AG04450 (cell line): Measurements from ENCODE around the gene PTMA. TPM values are rescaled to one million over a fixed set of nuclear protein-coding genes. Genes with fewer than 3 reads are reported as not detected.

Experiments used
- CTCF ChIA-PET: fragments of 300-600, 350-600 bp; formaldehyde crosslinking; extraction: SDS; loops from one replicate; lab custom pipeline; 2022; ENCODE audit warnings: antibody characterized with exemption, inconsistent platforms; lab: Charles Lee
- POLR2A ChIA-PET: fragments of 350-600 bp; formaldehyde crosslinking; extraction: SDS; loops from one replicate; lab custom pipeline; 2021; ENCODE audit warnings: antibody characterized with exemption, inconsistent platforms; lab: Yijun Ruan, JAX
- DNase-seq: peaks from one replicate; pipeline ENCODE4 v3.0.0-alpha.2; 2011; ENCODE audit warnings: low read depth, low spot score
- H3K27ac ChIP-seq: one replicate; pipeline ENCODE4 v1.5.1; 2012; ENCODE audit warnings: low read depth, low read length, control low read depth
- H3K27me3 ChIP-seq: one replicate; pipeline ENCODE4 v1.6.0; 2012; ENCODE audit warnings: low read length; ENCODE audit not compliant: control insufficient read depth, insufficient read depth
- H3K4me3 ChIP-seq: 2 replicates; pipeline ENCODE4 v1.5.1; 2011; ENCODE audit warnings: mild to moderate bottlenecking, low read depth, low read length, control low read depth
- H3K9me3 ChIP-seq: 2 replicates; pipeline ENCODE4 v1.5.1; 2012; ENCODE audit warnings: low read length; ENCODE audit not compliant: control insufficient read depth, insufficient read depth
- CTCF ChIP-seq: IDR thresholded peaks from 2 replicates; pipeline ENCODE4 v1.5.1; 2011; ENCODE audit warnings: low read depth, low read length, control low read depth, inconsistent platforms
- polyA plus RNA-seq: library from polyadenylated mRNA; depleted of rRNA; stranded (reverse); fragments of >200 nt; gene quantifications from 2 replicates; pipeline ENCODE4 v1.2.3, GENCODE V29; 2011

Gene PTMA
- polyA plus RNA-seq, 1 experiment, result 681 TPM

- peak; percentile 95 for DNase-seq
- ChIA-PET POLR2A (interaction anchor here (0.6 to 1.2 kb wide), 3 partner anchors 46 to 198 kb away, joined by 3 to 5 read pairs (median 3); partner anchors contain the start of genes NCL and PTMA), CTCF (interaction anchor here (1.0 kb wide), 1 partner anchor 13 kb away, joined by 4 read pairs; no protein-coding TSS in a partner anchor)
- Histone ChIP-seq H3K27me3 (no peaks in the 10 kb centered on the region), H3K4me3 (peak overlapping the region; percentile 46), H3K27ac (peak overlapping the region; percentile 61), H3K9me3 (peaks cover 11% of the 10 kb centered on the region)
- no peak for TF ChIP-seq CTCF
Measured at GRCh38 chr2:231662028-231662810, 46.1 kb upstream of the PTMA start.

GRCh38 chr2:231662811-231663457 is 45.4 kb upstream of the PTMA start:
- H3K27ac ChIP-seq, result no peak overlapping the region
- H3K27me3 ChIP-seq, result no peaks in the 10 kb centered on the region
- no peak for DNase-seq
- no peak for TF ChIP-seq CTCF
- ChIA-PET POLR2A (interaction anchor here (0.6 to 1.2 kb wide), 2 partner anchors 45 to 198 kb away, joined by 3 to 5 read pairs; partner anchors contain the start of genes NCL and PTMA), CTCF (interaction anchor here (0.6 to 1.1 kb wide), 3 partner anchors 12 to 52 kb away, joined by 3 to 4 read pairs (median 4); no protein-coding TSS in a partner anchor)
- peaks cover 11% of the 10 kb centered on the region for H3K9me3 ChIP-seq
- peak overlapping the region; percentile 46 for H3K4me3 ChIP-seq

- no peak for DNase-seq
- ChIA-PET CTCF (interaction anchor here (0.6 to 1.1 kb wide), 2 partner anchors 43 to 51 kb away, joined by 3 to 4 read pairs; no protein-coding TSS in a partner anchor), POLR2A (interaction anchor here (1.2 kb wide), 1 partner anchor 199 kb away, joined by 3 read pairs; the partner anchor contains the start of gene NCL)
- no peaks in the 10 kb centered on the region for H3K27me3 ChIP-seq
- TF ChIP-seq CTCF, result no peak
- H3K9me3 ChIP-seq, result peaks cover 11% of the 10 kb centered on the region
- no peak overlapping the region for H3K27ac ChIP-seq
- no peak overlapping the region for H3K4me3 ChIP-seq
Measured at GRCh38 chr2:231663458-231664212, 44.7 kb upstream of the PTMA start.

GRCh38 chr2:231664727-231665126 is 43.6 kb upstream of the PTMA start:
- TF ChIP-seq CTCF, result no peak
- CTCF ChIA-PET, result interaction anchor here (5.6 kb wide), 1 partner anchor 11 kb away, joined by 74 read pairs; no protein-coding TSS in a partner anchor
- POLR2A ChIA-PET, result interaction anchor here (2.6 kb wide), 1 partner anchor 51 kb away, joined by 27 read pairs; no protein-coding TSS in a partner anchor
- no peak overlapping the region for H3K4me3 ChIP-seq
- no peaks in the 10 kb centered on the region for H3K27me3 ChIP-seq
- H3K9me3 ChIP-seq, result peaks cover 11% of the 10 kb centered on the region
- no peak overlapping the region for H3K27ac ChIP-seq
- DNase-seq, result no peak
